Stimulated activated CD8-positive, alpha-beta memory T cell treated with anti-CD3 and anti-CD28 coated beads, Interleukin-12 subunit alpha, Interleukin-12 subunit beta, amount 100 ng/mL, for 24 hours (primary cell): ENCODE data around the gene LASP1NB.
"Not testable (repeated sequence)": the region's sequence is repeated elsewhere in the genome, so short reads cannot be mapped to it uniquely, and the experiment has no call there.

Source experiments
- DNase-seq: peaks from one replicate; pipeline ENCODE4 v3.0.0-alpha.2; 2020; ENCODE audit errors: extremely low read depth

The LASP1NB gene

GRCh38 chr17:38918129-38918913, 7.1 kb upstream of the LASP1NB start:
- DNase-seq = no peak

DNA sequence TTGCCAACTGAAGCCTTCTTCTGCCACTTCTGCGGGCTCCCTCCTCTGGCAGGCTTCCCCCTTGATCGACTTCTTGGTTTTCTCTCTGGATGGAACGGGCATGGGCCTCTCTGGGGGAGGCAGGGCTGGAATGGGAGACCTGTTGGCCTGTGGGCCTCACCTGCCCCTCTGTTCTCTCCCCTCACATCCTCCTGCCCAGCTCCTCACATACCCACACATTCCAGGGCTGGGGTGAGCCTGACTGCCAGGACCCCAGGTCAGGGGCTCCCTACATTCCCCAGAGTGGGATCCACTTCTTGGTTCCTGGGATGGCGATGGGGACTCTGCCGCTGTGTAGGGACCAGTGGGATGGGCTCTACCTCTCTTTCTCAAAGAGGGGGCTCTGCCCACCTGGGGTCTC, 6.5 kb upstream of the LASP1NB start:
- no peak for DNase-seq

DNA sequence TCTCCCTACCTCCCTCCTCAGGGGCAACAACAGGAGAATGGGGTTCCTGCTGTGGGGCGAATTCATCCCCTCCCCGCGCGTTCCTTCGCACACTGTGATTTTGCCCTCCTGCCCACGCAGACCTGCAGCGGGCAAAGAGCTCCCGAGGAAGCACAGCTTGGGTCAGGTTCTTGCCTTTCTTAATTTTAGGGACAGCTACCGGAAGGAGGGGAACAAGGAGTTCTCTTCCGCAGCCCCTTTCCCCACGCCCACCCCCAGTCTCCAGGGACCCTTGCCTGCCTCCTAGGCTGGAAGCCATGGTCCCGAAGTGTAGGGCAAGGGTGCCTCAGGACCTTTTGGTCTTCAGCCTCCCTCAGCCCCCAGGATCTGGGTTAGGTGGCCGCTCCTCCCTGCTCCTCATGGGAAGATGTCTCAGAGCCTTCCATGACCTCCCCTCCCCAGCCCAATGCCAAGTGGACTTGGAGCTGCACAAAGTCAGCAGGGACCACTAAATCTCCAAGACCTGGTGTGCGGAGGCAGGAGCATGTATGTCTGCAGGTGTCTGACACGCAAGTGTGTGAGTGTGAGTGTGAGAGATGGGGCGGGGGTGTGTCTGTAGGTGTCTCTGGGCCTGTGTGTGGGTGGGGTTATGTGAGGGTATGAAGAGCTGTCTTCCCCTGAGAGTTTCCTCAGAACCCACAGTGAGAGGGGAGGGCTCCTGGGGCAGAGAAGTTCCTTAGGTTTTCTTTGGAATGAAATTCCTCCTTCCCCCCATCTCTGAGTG, 5.9 kb upstream of the LASP1NB start:
- DNase-seq = no peak

GRCh38 chr17:38920374-38921291, 4.8 kb upstream of the LASP1NB start:
- no peak for DNase-seq

- DNase-seq = no peak
Observed at GRCh38 chr17:38921756-38922411, 3.5 kb upstream of the LASP1NB start.

GRCh38 chr17:38922538-38923297, 2.7 kb upstream of the LASP1NB start:
- DNase-seq = no peak

- no peak for DNase-seq
Observed at GRCh38 chr17:38926293-38927070, 1.1 kb downstream of the LASP1NB start.

DNA sequence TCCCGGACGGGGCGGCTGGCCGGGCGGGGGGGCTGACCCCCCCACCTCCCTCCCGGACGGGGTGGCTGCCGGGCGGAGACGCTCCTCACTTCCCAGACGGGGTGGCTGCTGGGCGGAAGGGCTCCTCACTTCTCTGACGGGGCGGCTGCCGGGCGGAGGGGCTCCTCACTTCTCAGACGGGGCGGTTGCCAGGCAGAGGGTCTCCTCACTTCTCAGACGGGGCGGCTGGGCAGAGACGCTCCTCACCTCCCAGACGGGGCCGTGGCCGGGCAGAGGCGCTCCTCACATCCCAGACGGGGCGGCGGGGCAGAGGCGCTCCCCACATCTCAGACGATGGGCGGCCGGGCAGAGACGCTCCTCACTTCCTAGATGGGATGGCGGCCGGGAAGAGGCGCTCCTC, 5.4 kb downstream of the LASP1NB start:
- not testable (repeated sequence) for DNase-seq

DNA sequence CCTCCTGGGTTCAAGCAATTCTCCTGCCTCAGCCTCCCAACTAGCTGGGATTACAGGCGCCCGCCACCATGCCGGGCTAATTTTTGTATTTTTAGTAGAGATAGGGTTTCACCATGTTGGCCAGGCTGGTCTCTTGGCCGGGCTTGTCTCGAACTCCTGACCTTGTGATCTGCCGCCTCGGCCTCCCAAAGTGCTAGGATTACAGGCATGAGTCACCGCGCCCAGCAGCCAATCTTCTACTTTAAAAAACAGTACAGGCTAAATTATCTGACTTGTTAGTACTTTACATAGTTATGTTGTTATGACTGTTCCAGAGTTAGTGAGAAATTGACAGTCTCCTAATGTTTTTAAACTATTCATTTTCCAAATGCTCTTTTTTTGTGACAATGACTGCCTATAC, 8.5 kb downstream of the LASP1NB start:
- not testable (repeated sequence) for DNase-seq

GRCh38 chr17:38939987-38940386, 14.6 kb downstream of the LASP1NB start:
- no peak for DNase-seq

- DNase-seq = no peak
Observed at GRCh38 chr17:38940404-38940803, 15.0 kb downstream of the LASP1NB start.

DNA sequence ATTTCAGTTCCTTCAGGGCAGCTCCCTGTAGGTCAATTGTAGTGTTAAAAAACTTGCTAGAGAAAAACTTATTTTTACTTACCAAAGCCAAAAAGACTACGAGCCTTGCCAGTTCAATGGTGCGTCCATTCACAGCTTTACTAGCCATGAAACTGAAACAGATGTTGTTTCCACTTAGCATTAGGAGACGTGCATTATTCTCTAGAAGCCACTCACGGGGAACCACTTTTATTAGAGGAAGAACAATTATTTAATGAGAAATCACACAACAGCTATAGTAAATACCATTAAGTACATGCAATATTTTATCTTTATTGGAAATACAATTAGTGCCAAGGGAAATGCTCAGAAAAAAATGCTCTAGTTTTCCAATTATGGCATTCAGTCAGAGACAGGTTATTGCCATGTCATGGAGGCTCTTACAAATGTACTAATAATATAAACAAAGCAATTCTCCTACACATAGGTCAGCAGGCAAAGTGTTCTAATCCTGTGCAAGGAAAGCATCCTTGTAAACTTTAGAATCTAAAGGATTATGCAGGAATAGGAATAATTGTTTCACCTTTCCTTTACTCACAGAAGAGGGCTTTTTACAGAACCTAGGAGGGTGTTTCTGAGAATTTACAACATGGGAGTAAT, 17.4 kb downstream of the LASP1NB start:
- no peak for DNase-seq

GRCh38 chr17:38943607-38944006, 18.2 kb downstream of the LASP1NB start:
- DNase-seq = no peak

- no peak for DNase-seq
Observed at GRCh38 chr17:38947189-38947588, 21.8 kb downstream of the LASP1NB start.

- DNase-seq = not testable (repeated sequence)
Observed at GRCh38 chr17:38953800-38954199, 28.4 kb downstream of the LASP1NB start.

DNA sequence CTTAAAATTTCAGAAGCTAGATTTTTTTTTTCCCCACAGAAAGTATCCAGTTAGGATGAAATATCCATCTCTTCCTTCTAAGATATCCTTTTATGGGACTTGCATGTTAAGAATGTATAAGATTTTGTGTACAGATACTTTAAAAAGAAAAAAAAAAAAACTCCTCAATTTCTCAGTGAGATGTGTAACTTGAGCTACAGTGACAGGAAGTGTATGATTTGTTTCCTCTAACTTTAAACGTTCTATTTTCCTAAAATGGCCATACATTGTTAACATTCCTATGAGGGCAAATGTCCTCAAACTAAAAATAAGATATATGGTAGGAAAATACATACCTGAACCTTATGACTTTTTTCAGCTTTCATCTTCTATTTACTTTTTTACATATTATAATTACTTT, 32.9 kb downstream of the LASP1NB start:
- DNase-seq = no peak

DNA sequence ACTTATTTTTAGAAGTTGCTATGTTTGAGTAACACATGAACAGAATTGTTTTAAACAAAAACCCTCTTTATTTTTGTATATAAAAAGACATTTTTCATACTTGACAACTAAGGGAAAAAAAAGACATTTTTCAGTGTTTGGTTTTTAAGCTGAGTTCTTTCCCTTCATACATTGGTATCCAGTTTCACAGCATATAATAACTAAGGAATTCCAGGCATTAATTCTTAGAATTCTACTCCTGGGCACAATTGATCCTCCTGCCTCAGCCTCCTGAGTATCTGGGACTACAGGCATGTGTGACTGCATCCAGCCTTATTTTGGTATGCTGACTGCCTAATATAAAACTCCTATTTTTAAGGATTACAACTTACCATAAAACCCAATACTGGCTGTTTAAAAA, 33.3 kb downstream of the LASP1NB start:
- DNase-seq = no peak

DNA sequence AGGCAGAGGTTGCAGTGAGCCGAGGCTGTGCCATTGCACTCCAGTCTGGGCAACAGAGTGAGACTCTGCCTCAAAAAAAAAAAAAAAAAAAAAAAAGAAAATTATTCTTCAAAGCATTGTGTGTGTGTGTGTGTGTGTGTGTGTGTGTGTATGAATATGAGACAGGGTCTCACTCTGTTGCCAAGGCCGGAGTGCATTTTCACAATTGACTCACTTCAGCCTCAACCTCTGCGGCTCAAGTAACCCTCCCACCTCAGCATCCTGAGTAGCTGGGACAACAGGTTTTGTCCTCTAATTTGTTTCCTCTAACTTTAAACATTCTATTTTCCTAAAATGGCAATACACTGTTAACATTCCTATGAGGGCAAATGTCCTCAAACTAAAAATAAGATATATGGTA, 34.1 kb downstream of the LASP1NB start:
- no peak for DNase-seq

DNA sequence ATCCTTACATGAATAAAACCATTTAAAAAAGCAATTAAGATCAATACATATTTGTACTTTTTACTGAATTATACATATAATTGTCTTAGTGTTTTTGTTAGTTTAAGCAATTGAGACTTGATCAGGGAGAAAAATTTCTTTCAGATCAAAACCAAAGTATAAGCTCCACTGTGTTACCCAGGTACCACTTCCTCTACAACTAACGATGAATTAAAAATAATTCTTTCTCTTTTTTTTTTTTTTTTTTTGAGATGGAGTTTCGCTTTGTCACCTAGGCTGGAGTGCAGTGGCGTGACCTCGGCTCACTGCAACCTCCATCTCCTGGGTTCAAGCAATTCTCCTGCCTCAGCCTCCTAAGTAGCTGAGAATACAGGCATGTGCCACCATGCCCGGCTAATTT, 35.0 kb downstream of the LASP1NB start:
- DNase-seq = no peak

DNA sequence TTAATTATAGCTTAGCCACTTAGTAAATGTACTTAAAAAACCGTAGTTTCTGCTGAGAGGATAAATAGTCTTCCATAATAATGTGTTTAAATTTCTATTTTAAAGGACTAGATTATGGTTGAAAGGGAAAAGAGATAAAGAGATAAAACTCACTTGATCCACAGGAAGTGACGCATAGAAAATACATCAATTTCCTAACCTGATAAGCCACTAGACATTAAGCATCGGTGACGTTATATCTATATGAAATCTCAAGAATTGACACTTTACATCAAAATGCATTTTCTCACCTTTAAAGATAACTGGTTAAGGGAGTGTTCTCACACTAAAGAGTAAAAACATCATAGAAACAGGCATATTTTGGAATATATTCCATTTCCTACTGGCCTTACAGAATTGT, 36.0 kb downstream of the LASP1NB start:
- DNase-seq = no peak
